ENCODE data around the gene GPR151.
A peak's percentile ranks its signal among the peaks of the same experiment; 100 is the strongest.

The GPR151 gene

DNA sequence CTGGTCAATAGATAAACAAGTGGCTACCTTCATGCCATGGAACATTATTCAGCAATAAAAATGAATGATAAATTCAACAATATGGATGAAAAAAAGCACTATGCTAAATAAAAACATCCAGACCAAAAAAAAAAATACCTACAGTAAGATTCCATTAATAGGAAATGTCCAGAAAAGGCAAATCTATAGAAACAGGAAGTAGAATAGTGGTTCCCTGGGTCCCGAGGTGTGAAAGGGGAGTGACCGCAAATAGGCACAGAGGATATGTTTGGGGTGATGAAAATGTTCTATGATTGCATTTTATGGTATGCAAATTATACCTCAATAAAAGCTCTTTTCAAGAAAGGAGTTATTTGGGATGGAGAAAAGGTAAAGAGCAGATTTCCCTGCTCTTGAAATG lies 3.6 kb upstream of the GPR151 start:
- DNase-seq, result no peak

DNA sequence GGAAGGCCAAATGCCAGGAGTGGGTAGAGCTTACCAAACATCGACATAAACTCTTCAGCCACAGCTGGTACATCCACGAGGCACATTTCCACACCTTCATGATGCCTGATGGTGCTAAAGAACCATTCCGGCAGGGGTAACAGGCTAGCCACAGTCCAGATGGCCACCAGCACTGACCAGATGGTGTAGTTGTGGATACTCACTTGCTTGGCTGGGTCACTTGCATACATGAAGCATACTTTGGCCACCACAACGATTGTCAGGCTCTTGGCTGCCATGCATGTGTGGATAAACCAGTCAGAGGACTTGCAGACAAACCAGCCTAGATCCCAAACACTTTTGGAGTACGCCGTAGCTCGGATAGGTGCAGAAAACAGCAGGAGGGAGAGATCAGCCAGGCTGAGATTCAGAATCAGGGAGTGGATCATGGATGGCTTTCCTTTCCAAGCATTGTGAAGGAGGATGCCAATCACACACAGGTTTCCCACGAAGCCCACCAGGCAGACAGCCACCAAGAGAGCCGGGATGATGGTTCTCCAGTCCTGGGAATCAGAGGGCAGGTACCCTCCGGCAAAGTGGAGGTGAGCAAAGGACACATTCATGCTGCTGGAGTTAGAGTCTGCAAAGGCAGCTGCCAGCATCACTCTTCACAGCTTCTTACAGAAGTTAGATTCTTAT lies 378 bp downstream of the GPR151 start:
- no peak for DNase-seq

DNA sequence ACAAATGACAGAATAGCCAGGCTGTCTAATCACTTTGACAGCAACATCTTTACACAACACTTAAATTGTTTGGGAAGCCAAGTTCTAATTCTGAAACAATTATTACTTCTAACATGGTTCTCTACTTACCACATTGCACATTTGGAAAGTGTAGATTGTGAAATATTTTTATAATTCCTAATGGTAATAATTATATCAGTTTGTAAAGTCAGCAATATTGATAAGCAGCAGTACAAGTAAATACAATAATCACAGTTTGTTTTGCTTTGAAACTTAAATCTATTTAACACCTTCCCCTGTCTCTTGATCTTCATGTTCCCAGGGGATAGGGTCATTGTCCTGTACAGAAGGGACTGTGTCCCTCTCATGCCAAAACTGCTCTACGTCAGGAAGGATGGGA lies 1.4 kb downstream of the GPR151 start:
- no peak for DNase-seq

DNA sequence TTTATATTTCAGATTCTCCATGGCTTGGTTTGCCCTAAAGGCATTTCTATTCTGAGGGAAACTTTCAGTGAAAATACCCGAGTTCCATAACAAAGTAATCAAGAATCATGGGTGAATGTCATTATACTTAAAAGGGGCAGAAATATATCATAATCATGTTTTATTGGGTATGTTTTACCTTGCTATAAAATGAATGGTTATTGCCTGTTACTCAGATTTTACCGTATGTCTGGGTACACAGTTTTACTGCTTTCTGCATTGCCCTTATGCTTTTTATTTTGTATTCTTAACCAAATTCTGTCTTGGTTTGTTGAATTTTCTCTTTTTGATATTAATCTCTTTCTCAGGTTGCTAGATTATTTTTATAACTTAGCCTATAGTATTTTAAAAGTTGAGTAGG lies 2.5 kb downstream of the GPR151 start:
- DNase-seq, result no peak

DNA sequence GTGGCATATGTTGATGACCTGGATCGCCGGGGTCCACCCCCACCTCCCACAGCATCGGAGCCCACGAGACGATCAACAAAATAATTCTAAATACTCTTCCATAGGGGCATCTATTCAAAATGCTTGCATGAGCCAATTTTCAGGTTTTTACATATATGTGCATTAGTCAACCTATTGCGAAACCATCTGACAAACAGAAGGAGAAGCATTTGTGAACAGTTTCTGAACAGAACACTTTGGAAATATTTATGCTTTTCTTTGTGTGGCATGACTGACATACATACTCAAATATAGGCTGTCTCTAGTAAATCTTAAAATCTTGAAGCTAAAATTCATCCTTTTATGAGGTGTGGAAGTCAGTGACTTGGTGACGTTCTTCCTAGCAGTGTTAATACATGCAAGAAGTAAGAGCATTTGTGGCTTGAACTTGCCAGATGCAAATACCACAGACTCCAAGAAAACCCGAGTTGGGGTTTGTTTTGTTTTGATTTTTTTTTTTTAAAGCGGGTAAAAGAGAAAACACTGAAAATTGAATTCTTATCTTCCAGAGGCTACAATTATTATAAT lies 5.3 kb downstream of the GPR151 start:
- DNase-seq, result no peak

GRCh38 chr5:146507428-146507827 lies 8.6 kb downstream of the GPR151 start:
- no peak for DNase-seq

- no peak for DNase-seq
These were observed 16.3 kb downstream of the GPR151 start for GRCh38 chr5:146499680-146500079.

DNA sequence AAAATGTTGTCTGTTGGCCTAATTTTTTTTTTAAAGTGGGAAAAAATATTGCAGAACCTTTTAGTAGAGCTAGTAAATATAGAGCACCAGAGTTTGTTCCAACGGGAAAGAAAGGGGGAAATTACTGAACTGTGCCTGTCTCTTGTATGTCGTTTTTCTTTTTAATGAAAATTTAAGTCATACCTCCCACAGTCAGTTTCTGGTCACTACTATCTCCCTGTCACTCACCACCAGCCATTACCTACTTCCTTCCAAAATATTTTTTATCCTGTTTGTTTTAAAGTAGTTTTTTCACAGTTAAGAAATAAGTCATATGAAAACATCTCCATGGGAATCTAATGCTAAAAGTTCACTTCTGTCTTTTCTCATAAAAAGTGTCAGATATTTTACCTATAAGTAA lies 21.3 kb downstream of the GPR151 start:
- DNase-seq, result no peak

- DNase-seq, result no peak
These were observed 25.7 kb downstream of the GPR151 start for GRCh38 chr5:146490089-146490843.

- DNase-seq, result no peak
These were observed 31.1 kb downstream of the GPR151 start for GRCh38 chr5:146484714-146485391.

DNA sequence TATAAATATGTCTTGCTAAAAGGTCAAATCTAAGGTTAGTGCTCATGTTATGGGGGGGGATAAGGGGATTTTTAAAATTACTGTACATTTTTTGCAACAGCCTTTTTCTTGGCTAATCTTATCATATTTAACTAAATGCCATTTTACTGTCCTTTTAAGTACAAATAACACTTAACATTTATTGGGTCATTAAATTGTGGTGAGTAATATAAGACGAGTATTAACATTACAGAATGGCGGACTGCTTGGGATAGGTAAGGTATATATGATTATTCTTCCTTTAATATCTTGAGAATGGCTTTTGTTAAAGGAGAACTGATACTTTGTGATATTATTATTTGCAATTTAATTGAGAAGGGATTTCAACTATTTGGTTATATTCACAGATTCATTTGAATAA lies 33.2 kb downstream of the GPR151 start:
- no peak for DNase-seq

DNA sequence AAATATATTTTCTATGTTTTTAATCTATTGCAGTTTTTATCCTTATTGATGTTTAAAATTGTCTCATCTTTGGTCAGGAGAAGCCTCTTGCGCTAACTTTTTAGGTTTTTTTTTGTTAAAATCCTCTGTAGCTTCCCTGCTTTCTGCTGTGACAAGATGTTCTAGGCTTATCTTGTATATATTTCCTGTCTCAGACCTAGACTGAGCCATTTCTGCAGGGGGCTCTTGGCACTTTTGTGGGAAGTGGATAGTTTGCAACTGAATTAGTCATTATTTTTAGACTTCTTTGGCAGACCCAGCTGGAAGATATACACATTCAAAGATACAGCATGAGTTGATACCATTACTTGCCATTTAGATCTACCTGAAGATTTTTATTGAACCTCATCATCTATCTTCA lies 40.1 kb downstream of the GPR151 start:
- DNase-seq, result no peak

- no peak for DNase-seq
These were observed 40.7 kb downstream of the GPR151 start for GRCh38 chr5:146475190-146475780.

DNA sequence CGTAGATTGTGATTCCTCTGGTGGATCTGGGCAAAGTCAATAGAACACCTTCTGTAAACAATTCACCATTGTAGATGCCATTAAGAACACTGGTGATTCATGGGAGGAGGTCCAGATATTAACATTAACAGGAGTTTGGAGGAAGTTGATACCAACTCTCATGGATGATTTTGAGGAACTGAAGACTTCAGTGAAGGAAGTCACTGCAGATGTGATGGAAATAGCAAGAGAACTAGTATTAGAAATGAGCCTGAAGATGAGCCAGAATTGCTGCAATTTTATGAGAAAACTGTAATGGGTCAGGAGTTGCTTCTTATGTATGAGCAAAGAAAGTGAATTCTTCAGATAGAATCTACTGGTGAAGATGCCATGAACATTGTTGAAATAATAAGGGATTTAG lies 41.9 kb downstream of the GPR151 start:
- DNase-seq, result no peak

GRCh38 chr5:146467760-146468159 lies 48.2 kb downstream of the GPR151 start:
- peak; percentile 13 for DNase-seq

DNA sequence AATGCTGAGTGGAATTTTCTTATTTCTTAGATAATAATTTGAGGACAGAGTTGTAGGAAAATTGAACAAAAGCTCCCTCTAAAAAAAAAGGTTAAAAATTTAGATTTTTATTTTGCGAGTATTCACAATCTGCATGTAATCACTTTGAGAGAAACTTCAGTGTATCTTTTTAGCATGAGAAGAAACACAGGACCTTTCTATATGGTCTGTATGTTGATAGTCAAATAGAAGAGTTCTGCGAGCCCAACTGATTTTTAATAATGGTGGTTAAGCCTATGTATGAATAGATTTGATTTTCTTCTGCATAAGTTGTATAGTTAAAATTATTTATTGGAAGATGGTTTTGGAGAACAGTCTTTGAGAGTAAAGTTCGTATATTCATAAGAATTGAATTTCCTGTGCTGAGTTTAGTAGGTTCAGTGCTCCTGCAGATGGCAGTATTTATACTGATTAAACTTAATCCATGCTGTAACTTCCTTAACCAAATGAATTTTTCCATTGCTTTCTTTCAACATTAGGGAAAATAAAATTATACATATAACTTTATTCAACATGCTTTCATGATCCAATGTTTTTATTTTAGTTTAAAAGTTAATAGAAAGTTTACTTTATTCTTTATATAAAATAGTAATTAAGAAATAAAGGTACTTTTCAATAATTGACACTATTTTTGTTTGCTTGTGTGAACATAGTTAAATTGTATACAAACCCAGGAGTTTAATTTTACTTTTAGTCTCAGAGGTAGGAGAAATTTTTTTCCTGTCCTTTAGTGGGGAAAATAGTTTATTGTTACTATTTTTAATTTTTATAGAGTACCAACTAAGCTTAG lies 49.3 kb downstream of the GPR151 start:
- DNase-seq, result no peak

DNA sequence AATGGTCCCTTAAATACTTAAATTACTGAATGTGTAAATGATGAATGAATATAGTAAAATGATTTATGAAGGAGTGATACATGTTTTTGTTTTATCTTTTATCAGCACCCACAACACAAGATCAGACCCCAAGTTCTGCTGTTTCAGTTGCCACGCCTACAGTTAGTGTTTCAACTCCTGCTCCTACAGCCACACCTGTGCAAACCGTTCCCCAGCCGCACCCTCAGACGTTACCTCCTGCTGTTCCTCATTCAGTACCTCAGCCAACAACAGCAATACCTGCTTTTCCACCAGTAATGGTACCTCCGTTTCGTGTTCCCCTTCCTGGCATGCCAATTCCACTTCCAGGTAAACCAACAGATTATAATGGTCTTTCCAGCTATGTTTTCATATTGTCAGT lies 52.5 kb downstream of the GPR151 start:
- DNase-seq, result no peak
